Activated CD4-positive, alpha-beta memory T cell treated with anti-CD3 and anti-CD28 coated beads, Interleukin-2, amount 10 ng/mL, durations not matched to agents 7 days and 5 days (primary cell): Measurements from ENCODE around the gene EYS. TPM values are rescaled to one million over a fixed set of nuclear protein-coding genes. Genes with fewer than 3 reads are reported as not detected.

Experiments used
- CTCF ChIA-PET: fragments of 350-600 bp; sonication (Branson Sonifier 250); formaldehyde crosslinking; loops from one replicate; lab custom pipeline; 2021; ENCODE audit warnings: antibody characterized with exemption, inconsistent platforms; lab: Charles Lee
- POLR2A ChIA-PET: fragments of 350-600 bp; sonication (Branson Sonifier 250); formaldehyde crosslinking; loops from one replicate; lab custom pipeline; 2021; ENCODE audit warnings: antibody characterized with exemption; lab: Charles Lee
- DNase-seq: peaks from one replicate; pipeline ENCODE4 v3.0.0-alpha.2; 2020
- H3K27ac Mint-ChIP-seq: one replicate; pipeline ENCODE4 v1.8.0; 2021; ENCODE audit warnings: mild to moderate bottlenecking, mixed read lengths
- H3K27me3 Mint-ChIP-seq: one replicate; pipeline ENCODE4 v1.8.0; 2021; ENCODE audit warnings: mixed read lengths
- H3K36me3 Mint-ChIP-seq: one replicate; pipeline ENCODE4 v1.8.0; 2021; ENCODE audit warnings: low read depth, mixed read lengths
- H3K4me1 Mint-ChIP-seq: one replicate; pipeline ENCODE4 v1.8.0; 2021; ENCODE audit warnings: mixed read lengths
- H3K4me3 Mint-ChIP-seq: one replicate; pipeline ENCODE4 v1.8.0; 2021; ENCODE audit warnings: mild to moderate bottlenecking, mixed read lengths
- H3K9me3 Mint-ChIP-seq: one replicate; pipeline ENCODE4 v1.8.0; 2021; ENCODE audit warnings: mixed read lengths
- total RNA-seq, 2 experiments: library from RNA; stranded (reverse); gene quantifications; one replicate each; pipeline ENCODE4 v1.2.3, GENCODE V29; 2021

EYS gene
- total RNA-seq, 2 experiments from 2014 or later: not detected

DNA sequence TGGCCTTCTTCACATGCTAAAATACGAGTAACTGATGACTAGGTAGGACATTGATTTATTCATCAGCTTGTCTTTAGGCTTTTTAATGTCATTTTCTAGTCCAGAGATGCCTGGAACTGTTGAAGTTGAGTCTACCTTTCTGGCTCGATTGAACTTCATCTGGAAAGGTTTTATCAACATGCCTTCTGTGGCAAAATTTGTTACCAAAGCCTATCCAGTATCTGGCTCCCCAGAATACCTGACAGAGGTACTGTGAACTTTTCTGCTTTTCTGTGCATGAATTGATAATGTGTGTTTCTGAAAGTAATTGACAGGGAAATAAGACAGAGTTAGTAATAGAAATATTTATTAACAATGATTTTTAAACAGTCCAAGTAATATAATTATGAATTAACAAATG is 2000.4 kb downstream of the EYS start:
- Mint-ChIP-seq H3K27ac (no peak overlapping the region), H3K27me3 (no peaks in the 10 kb centered on the region), H3K36me3 (peaks cover 70% of the 10 kb centered on the region), H3K9me3 (no peaks in the 10 kb centered on the region), H3K4me1 (peaks cover 20% of the 10 kb centered on the region), H3K4me3 (no peak overlapping the region)
- DNase-seq: no peak
- CTCF ChIA-PET: no interaction called here
- POLR2A ChIA-PET: no interaction called here

DNA sequence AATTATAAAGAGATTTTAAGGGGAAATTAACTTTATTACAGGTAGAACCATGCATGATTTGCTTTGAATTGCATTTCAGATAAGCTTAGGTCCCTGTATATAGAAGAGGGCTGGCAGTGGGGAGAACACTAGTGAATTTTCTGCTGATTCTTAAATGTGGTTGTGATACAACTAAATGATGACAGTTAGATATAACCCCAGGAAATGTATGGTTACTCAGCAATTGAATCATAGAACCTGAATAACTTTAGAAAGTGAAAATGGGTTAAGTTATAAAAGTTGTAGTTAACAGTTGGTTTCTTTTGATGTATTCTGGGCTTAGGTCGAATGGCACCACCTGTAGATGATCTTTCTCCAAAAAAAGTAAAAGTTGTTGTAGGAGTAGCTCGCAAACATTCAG is 2001.3 kb downstream of the EYS start:
- H3K9me3 Mint-ChIP-seq: no peaks in the 10 kb centered on the region
- no peak for DNase-seq
- H3K36me3 Mint-ChIP-seq: peaks cover 67% of the 10 kb centered on the region
- peak overlapping the region; percentile 5 for H3K27ac Mint-ChIP-seq
- no peak overlapping the region for H3K4me3 Mint-ChIP-seq
- POLR2A ChIA-PET: no interaction called here
- peaks cover 20% of the 10 kb centered on the region for H3K4me1 Mint-ChIP-seq
- no peaks in the 10 kb centered on the region for H3K27me3 Mint-ChIP-seq
- CTCF ChIA-PET: no interaction called here

DNA sequence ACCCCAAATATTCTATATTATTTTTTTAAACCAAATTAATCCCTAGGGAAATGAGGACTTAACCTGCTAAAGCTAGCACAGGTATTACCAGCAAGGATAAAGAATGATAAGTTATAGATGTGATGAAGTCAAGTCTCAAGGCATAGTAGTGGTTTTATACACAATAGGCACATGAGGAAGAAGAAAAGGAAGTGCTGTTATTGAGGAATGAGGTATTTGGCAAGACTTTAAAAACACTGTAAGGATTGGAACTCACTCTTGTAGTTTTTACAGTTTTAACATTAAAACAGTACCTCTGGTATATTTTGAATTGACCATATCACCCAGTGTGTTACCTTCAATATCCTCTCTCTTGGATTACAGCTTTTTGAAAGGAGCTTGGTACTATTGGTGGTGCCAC is 2016.8 kb downstream of the EYS start:
- no peaks in the 10 kb centered on the region for H3K27me3 Mint-ChIP-seq
- peaks cover 21% of the 10 kb centered on the region for H3K36me3 Mint-ChIP-seq
- ChIA-PET POLR2A (interaction anchor here (0.7 kb wide), 1 partner anchor 378 kb away, joined by 3 read pairs; no protein-coding TSS in a partner anchor), CTCF (interaction anchor here (1.2 kb wide), 1 partner anchor 55 kb away, joined by 3 read pairs; the partner anchor contains the start of gene PHF3)
- no peak overlapping the region for H3K27ac Mint-ChIP-seq
- no peaks in the 10 kb centered on the region for H3K9me3 Mint-ChIP-seq
- H3K4me3 Mint-ChIP-seq: no peak overlapping the region
- H3K4me1 Mint-ChIP-seq: peaks cover 7% of the 10 kb centered on the region
- no peak for DNase-seq

DNA sequence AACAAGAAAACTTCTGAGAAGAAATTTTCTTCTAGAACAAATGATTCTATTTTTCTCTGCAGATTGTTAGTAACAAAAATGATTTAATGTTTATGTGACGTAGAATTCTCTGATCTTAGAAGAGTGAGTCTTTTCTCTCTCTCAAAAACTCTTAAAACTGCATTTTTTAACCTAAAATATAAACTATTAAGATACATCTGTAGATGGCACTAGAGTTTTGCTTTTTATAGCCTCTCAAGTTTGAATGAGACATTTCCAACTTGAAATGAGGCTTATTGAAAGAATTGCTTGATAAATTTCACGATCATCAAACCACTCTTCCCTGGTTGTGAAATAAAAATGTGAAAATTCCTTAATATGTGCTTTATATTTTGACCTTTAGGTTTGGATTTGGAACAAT is 2017.6 kb downstream of the EYS start:
- Mint-ChIP-seq H3K9me3 (no peaks in the 10 kb centered on the region), H3K4me1 (peaks cover 9% of the 10 kb centered on the region), H3K36me3 (peaks cover 23% of the 10 kb centered on the region), H3K27me3 (no peaks in the 10 kb centered on the region), H3K27ac (no peak overlapping the region), H3K4me3 (no peak overlapping the region)
- ChIA-PET CTCF (no interaction called here), POLR2A (no interaction called here)
- DNase-seq: no peak

DNA sequence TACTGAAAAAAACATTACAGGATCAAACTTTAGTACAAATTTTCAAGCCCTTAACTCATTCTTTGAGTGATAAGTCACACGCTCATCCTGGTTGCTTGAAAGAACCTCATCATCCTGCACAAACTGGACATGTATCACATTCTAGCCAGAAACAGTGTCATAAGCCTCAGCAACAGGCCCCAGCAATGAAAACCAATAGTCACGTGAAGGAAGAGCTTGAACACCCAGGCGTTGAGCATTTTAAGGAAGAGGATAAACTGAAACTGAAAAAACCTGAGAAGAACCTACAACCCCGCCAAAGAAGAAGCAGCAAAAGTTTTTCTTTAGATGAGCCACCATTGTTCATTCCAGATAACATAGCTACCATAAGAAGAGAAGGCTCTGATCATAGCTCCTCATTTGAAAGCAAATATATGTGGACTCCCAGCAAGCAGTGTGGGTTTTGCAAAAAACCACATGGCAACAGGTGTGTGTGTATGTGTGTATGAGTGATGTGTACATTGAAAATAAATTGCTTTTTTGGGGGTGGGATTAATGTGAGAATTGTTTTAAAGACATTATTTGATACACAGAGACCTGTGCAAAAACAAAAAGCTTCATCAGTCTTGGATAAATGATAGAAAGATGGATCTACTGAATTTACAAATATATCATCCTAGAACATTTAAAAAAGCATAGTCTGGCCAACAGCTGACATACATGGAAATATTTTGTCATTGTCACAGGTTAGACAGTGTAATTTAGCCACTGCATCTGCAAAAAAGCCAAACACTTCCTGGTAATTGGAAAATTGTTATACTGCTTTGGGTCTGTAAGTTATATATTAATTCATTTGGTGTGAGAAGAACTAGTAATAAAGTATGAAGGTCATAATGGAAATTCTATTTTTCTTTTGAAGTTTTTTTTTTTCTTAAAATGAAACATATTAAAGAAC is 2021.3 kb downstream of the EYS start:
- Mint-ChIP-seq H3K4me1 (peaks cover 9% of the 10 kb centered on the region), H3K27me3 (no peaks in the 10 kb centered on the region), H3K27ac (no peak overlapping the region), H3K36me3 (peaks cover 47% of the 10 kb centered on the region), H3K9me3 (no peaks in the 10 kb centered on the region), H3K4me3 (no peak overlapping the region)
- no peak for DNase-seq
- ChIA-PET POLR2A (interaction anchor here (1.2 kb wide), 1 partner anchor 48 kb away, joined by 4 read pairs; no protein-coding TSS in a partner anchor), CTCF (no interaction called here)

DNA sequence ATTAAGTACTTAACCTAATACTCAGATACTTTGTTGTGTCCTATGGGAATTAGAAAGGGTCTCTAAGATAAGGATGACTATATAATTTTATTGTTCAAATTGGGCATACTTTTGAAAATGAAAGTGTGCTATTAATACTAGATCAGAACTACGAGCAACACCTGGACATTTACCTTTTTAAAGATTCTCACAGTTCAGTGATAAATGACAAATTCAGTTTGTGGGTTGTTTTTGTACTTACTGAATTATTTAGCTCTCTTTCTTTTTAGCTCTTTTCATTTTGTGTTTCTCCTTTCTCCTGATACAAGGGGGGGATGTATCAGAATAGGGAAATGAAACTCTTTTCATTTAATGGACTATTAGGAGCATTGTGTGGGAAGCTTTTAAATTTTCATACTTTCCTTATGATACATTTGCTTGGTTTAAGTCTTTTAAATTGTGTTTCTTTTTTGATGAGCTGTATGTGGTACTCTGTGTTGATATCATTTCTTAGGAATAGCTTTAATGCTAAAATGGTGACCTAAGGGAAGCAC is 2023.9 kb downstream of the EYS start:
- Mint-ChIP-seq H3K9me3 (no peaks in the 10 kb centered on the region), H3K36me3 (peaks cover 52% of the 10 kb centered on the region), H3K4me3 (no peak overlapping the region), H3K27me3 (no peaks in the 10 kb centered on the region), H3K4me1 (peaks cover 7% of the 10 kb centered on the region), H3K27ac (no peak overlapping the region)
- no peak for DNase-seq
- POLR2A ChIA-PET: no interaction called here
- CTCF ChIA-PET: no interaction called here

DNA sequence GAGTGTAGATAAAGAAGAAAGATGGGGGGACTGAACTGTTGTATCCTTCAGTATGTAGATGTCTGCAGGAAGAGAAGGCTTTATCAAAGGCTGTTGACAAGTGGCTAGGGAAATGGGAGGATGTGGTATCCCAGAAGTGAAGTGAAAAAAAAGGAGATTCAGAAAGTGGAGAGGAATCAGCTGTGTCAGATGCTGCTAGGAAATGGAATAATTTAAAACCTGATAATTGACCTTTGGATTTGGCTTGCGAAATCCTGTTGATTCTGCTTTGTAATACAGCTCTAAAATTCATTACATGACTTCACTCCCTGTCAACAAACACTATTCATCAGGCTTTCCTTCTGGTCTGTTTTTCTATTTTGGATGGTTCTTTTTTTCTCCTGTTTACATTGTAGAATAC is 2029.7 kb downstream of the EYS start:
- no peaks in the 10 kb centered on the region for H3K4me1 Mint-ChIP-seq
- no peaks in the 10 kb centered on the region for H3K9me3 Mint-ChIP-seq
- ChIA-PET CTCF (no interaction called here), POLR2A (no interaction called here)
- no peaks in the 10 kb centered on the region for H3K27me3 Mint-ChIP-seq
- no peak overlapping the region for H3K27ac Mint-ChIP-seq
- peaks cover 32% of the 10 kb centered on the region for H3K36me3 Mint-ChIP-seq
- no peak overlapping the region for H3K4me3 Mint-ChIP-seq
- DNase-seq: no peak

DNA sequence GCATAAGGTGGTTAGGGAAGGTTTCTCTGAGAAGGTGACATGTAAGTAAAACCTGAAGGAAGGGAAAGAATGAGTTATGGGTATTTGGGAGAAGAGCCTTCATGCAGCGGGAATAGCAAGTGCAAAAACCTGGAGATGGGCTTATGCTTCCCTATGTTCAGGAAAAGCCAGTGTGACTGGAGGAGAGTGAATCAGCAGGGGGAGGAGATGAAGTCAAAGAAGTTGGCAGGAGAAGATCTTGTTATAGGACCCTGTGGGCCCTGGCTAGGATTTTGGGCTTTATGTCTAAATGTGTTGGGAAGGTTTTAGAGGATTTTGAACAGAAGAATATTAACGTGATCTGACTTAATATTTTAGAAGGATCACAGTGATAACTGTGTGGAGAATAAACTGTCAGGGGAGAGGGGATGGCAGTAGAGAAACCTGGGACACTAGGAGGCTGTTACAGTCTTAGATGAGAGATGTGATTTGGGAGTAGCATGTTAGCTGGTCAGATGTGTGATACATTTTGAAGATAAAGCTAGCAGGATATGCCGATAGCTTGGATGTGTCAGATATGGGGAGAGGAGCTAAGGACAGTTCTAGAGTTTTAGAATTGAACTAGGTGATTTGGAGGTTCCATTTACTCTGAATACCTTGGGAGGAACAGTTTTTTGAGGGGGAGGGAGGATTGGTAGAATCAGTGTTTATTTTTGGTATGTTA is 2030.5 kb downstream of the EYS start:
- no peak overlapping the region for H3K27ac Mint-ChIP-seq
- CTCF ChIA-PET: no interaction called here
- no peaks in the 10 kb centered on the region for H3K27me3 Mint-ChIP-seq
- H3K4me3 Mint-ChIP-seq: no peak overlapping the region
- peaks cover 28% of the 10 kb centered on the region for H3K36me3 Mint-ChIP-seq
- DNase-seq: no peak
- POLR2A ChIA-PET: no interaction called here
- H3K9me3 Mint-ChIP-seq: no peaks in the 10 kb centered on the region
- H3K4me1 Mint-ChIP-seq: no peaks in the 10 kb centered on the region

DNA sequence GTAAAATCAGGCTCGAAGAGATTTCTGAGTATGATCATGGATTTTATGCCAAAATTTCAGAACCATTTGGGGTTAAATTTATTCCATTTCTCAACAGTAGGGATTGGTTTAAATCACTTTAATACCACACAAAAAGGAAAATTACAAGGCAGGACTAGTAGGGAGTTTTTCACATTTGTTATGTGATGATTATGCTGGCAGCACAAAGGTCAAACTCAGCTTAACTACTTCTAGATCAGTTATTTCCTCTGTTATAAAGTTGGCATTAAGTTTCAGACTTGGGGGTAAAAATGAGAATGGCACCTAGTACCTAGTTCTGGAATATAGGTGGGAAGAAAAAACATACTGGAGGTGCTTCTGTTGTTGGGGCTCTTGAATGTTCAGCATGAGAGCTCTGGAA is 2031.9 kb downstream of the EYS start:
- ChIA-PET POLR2A (no interaction called here), CTCF (no interaction called here)
- peaks cover 22% of the 10 kb centered on the region for H3K36me3 Mint-ChIP-seq
- no peak overlapping the region for H3K27ac Mint-ChIP-seq
- H3K9me3 Mint-ChIP-seq: no peaks in the 10 kb centered on the region
- no peaks in the 10 kb centered on the region for H3K27me3 Mint-ChIP-seq
- DNase-seq: no peak
- H3K4me3 Mint-ChIP-seq: no peak overlapping the region
- H3K4me1 Mint-ChIP-seq: no peaks in the 10 kb centered on the region

DNA sequence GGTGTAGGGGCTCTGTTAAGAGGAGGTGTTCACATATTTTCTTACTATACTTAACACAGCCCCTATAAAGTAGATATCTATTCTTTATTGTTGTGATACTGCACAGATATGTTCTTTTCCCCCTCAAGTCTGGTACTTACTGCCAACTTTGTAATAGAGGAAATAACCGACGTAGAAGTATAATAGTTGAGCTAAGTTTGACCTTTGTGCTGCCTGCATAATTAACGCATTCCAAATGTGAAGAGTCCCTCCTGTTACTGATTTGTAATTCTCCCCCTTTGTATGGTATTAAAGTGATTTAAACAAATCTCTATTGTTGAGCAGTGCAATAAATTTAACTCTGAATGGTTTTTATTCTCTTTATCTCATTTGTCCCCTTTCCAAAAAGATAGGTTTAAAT is 2032.4 kb downstream of the EYS start:
- Mint-ChIP-seq H3K27me3 (no peaks in the 10 kb centered on the region), H3K4me1 (no peaks in the 10 kb centered on the region), H3K36me3 (peaks cover 18% of the 10 kb centered on the region), H3K4me3 (no peak overlapping the region), H3K9me3 (no peaks in the 10 kb centered on the region), H3K27ac (no peak overlapping the region)
- ChIA-PET CTCF (no interaction called here), POLR2A (no interaction called here)
- DNase-seq: no peak

DNA sequence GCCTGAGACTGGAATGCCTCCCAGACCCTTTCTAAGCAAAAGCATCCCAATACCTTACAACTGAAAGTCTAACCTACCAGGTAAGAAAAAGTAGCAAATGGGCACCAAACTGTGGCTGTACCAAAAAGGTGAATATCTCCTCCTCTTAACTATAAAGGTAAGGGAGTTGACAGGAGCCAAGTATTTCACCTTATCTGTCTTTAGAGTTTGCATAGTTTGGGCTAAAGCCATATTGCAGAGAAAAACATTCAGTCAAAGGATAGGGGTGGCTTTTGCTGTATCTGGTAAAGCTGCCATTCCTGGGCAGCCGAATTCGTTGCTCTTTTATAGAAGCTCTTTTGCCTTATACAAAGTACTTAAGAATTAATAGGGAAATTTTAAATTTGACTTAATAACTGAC is 2033.3 kb downstream of the EYS start:
- ChIA-PET POLR2A (no interaction called here), CTCF (interaction anchor here (1.4 kb wide), 1 partner anchor 8 kb away, joined by 3 read pairs; no protein-coding TSS in a partner anchor)
- Mint-ChIP-seq H3K9me3 (no peaks in the 10 kb centered on the region), H3K27me3 (no peaks in the 10 kb centered on the region), H3K4me1 (no peaks in the 10 kb centered on the region), H3K27ac (no peak overlapping the region), H3K36me3 (peaks cover 15% of the 10 kb centered on the region), H3K4me3 (no peak overlapping the region)
- DNase-seq: no peak

DNA sequence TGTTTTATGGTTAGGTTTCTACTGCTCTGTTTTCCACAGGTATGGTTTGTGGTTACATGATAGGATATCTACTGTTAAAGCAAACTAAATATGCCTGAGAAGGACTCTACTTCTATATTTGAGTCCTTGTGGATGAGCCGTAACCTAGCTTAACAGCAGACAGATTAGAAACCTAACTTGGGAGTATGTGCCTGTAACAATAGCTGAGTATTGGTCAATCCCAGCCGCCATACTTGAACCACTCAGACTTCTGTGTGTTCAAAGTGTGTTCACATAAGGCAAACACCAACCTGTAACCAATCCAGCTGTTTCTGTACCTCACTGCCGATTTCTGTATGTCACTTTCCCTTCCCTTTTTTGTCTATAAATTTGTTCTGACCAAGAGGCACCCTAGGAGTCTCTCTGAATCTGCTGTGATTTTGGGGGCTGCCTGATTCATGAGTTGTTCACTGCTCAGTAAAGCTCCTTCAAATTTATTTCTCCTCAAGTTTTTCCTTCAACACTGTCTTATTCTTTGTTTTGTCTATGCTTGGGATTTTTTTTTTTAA is 2034.4 kb downstream of the EYS start:
- POLR2A ChIA-PET: interaction anchor here (0.9 to 1.2 kb wide), 2 partner anchors 9 to 37 kb away, joined by 3 to 5 read pairs; partner anchors contain the start of gene PHF3
- Mint-ChIP-seq H3K9me3 (no peaks in the 10 kb centered on the region), H3K27me3 (no peaks in the 10 kb centered on the region), H3K27ac (no peak overlapping the region), H3K4me1 (no peaks in the 10 kb centered on the region), H3K36me3 (peaks cover 20% of the 10 kb centered on the region), H3K4me3 (no peak overlapping the region)
- CTCF ChIA-PET: interaction anchor here (1.4 kb wide), 1 partner anchor 9 kb away, joined by 3 read pairs; no protein-coding TSS in a partner anchor
- DNase-seq: no peak
